ENCODE measurements around the gene ANKS6. TPM values are rescaled to one million over a fixed set of nuclear protein-coding genes. Genes with fewer than 3 reads are reported as not detected.
A peak's percentile ranks its signal among the peaks of the same experiment; 100 is the strongest.

ANKS6 gene
- total and polyA plus RNA-seq, 11 donors = 1.9 to 8.0 (median 3.7) TPM

GRCh38 chr9:98838868-98839565 lies 42.7 kb upstream of the ANKS6 start:
- H3K4me3 ChIP-seq = no peak overlapping the region
- H3K4me1 ChIP-seq = no peaks in the 10 kb centered on the region
- no peaks in the 10 kb centered on the region for H3K27me3 ChIP-seq
- DNase-seq (no peak), ATAC-seq (no peak)
- no peaks in the 10 kb centered on the region for H3K36me3 ChIP-seq
- no peaks in the 10 kb centered on the region for H3K9me3 ChIP-seq
- no peak overlapping the region for H3K27ac ChIP-seq
- WGBS, 4 donors = 93 to 98% (median 96%) methylated on average over 6 of the region's 6 CpGs
- TF ChIP-seq CTCF (IDR thresholded peaks at IDR 0.05) = no peak
- no peak for TF ChIP-seq POLR2A (IDR thresholded peaks at IDR 0.05)
- intact Hi-C loops (cut with DNase I) = no loop called here

GRCh38 chr9:98838155-98838867 lies 42.0 kb upstream of the ANKS6 start:
- Histone ChIP-seq H3K4me1 (peaks cover 0 to 4% (median 0%) of the 10 kb centered on the region in 12 donors), H3K27me3 (no peaks in the 10 kb centered on the region), H3K36me3 (no peaks in the 10 kb centered on the region), H3K4me3 (no peak overlapping the region), H3K9me3 (no peaks in the 10 kb centered on the region), H3K27ac (no peak overlapping the region)
- DNase-seq = no peak
- intact Hi-C loops (cut with DNase I) = no loop called here
- peak in 2 of 4 donors; percentile 10 to 22 for ATAC-seq
- TF ChIP-seq CTCF (IDR thresholded peaks at IDR 0.05) (no peak), POLR2A (IDR thresholded peaks at IDR 0.05) (no peak)
- 91 to 94% (median 93%) methylated on average over 6 of the region's 6 CpGs for WGBS, 4 donors

- Histone ChIP-seq H3K4me1 (peaks cover 0 to 8% (median 0%) of the 10 kb centered on the region in 12 donors), H3K27me3 (no peaks in the 10 kb centered on the region), H3K36me3 (no peaks in the 10 kb centered on the region), H3K27ac (no peak overlapping the region), H3K4me3 (no peak overlapping the region), H3K9me3 (no peaks in the 10 kb centered on the region)
- TF ChIP-seq CTCF (IDR thresholded peaks at IDR 0.05) = no peak
- TF ChIP-seq POLR2A (IDR thresholded peaks at IDR 0.05) = no peak
- 89 to 94% (median 92%) methylated on average over 4 of the region's 4 CpGs for WGBS, 4 donors
- ATAC-seq = no peak
- no peak for DNase-seq
- intact Hi-C loops (cut with DNase I) = no loop called here
Measured at GRCh38 chr9:98837516-98837915, 41.2 kb upstream of the ANKS6 start.

- no peaks in the 10 kb centered on the region for H3K36me3 ChIP-seq
- H3K9me3 ChIP-seq = no peaks in the 10 kb centered on the region
- ATAC-seq (no peak), DNase-seq (no peak)
- H3K27me3 ChIP-seq = no peaks in the 10 kb centered on the region
- intact Hi-C loops (cut with DNase I) = no loop called here
- 81 to 93% (median 88%) methylated on average over 4 of the region's 4 CpGs for WGBS, 4 donors
- no peak overlapping the region for H3K27ac ChIP-seq
- peaks cover 0 to 8% (median 0%) of the 10 kb centered on the region in 12 donors for H3K4me1 ChIP-seq
- H3K4me3 ChIP-seq = no peak overlapping the region
- TF ChIP-seq CTCF (IDR thresholded peaks at IDR 0.05) (no peak), POLR2A (IDR thresholded peaks at IDR 0.05) (no peak)
Measured at GRCh38 chr9:98836206-98836605, 39.9 kb upstream of the ANKS6 start.
